Small intestine (tissue), 7 donors: ENCODE data around the gene STMP1. TPM values are rescaled to one million over a fixed set of nuclear protein-coding genes. Genes with fewer than 3 reads are reported as not detected.
"Not testable (repeated sequence)": the region's sequence is repeated elsewhere in the genome, so short reads cannot be mapped to it uniquely, and the experiment has no call there.

Experiments
- DNase-seq, 2 donors: peaks; one replicate each; pipeline versions ENCODE4 v3.0.0 to v3.0.0-alpha.2; 2013
- FAIRE-seq: peaks from 2 replicates; lab custom pipeline; 2012; peaks lifted over from hg19 to GRCh38; lab: Jason Lieb, UNC
- H3K27ac ChIP-seq, 3 donors: one replicate each; pipeline ENCODE4 v1.5.1; 2013; ENCODE audit warnings: low read length in 2 of 3, mild to moderate bottlenecking in 2 of 3, control low read depth in 1 of 3, inconsistent platforms in 1 of 3, low read depth in 1 of 3, moderate library complexity in 1 of 3
- H3K27me3 ChIP-seq, 3 donors: one replicate each; pipeline ENCODE4 v1.6.1; 2013; ENCODE audit warnings: low read length in 3 of 3, inconsistent platforms in 1 of 3; ENCODE audit not compliant: control insufficient read depth in 3 of 3, insufficient read depth in 3 of 3
- H3K36me3 ChIP-seq, 3 donors: one replicate each; pipeline ENCODE4 v1.6.1; 2013; ENCODE audit warnings: low read length in 3 of 3, inconsistent platforms in 1 of 3, low read depth in 1 of 3, mild to moderate bottlenecking in 1 of 3, moderate library complexity in 1 of 3; ENCODE audit not compliant: control insufficient read depth in 3 of 3, insufficient read depth in 2 of 3
- H3K4me1 ChIP-seq, 3 donors: one replicate each; pipeline ENCODE4 v1.6.1; 2013; ENCODE audit warnings: low read length in 2 of 3, inconsistent platforms in 1 of 3, low read depth in 1 of 3, mild to moderate bottlenecking in 1 of 3, moderate library complexity in 1 of 3; ENCODE audit not compliant: control insufficient read depth in 3 of 3, insufficient read depth in 2 of 3
- H3K4me3 ChIP-seq, 3 donors: one replicate each; pipeline ENCODE4 v1.5.1; 2013; ENCODE audit warnings: low read length in 3 of 3, control low read depth in 1 of 3, inconsistent platforms in 1 of 3, low read depth in 1 of 3, mild to moderate bottlenecking in 1 of 3, moderate library complexity in 1 of 3
- H3K9me3 ChIP-seq, 2 donors: one replicate each; pipeline ENCODE4 v1.6.1; 2013; ENCODE audit warnings: low read depth in 1 of 2, low read length in 1 of 2; ENCODE audit not compliant: control insufficient read depth in 2 of 2, insufficient read depth in 1 of 2
- WGBS, 3 donors: extraction: QIAGEN DNeasy Blood & Tissue Kit; methylation state at CpG; one replicate each; pipeline ENCODE4 v1.1.7; 2013; 5-methylcytosine and 5-hydroxymethylcytosine counted together
- polyA plus RNA-seq, 4 donors: library from polyadenylated mRNA; stranded (reverse) in 3 of 4; unstranded in 1 of 4; fragments of 200-250 nt in 3 of 4; fragments of 120-200 nt in 1 of 4; gene quantifications; one replicate each; pipeline versions ENCODE4 v1.2.1 to v1.2.3, GENCODE V29; 2013
- donor health status: healthy with polysubstance abuse.
- donor health status: control.
- donor health status: control.
- donor health status: Bipolar disorder and iron deficiency.
- donor health status: healthy.

The STMP1 gene
- polyA plus RNA-seq, 4 donors, result 24.8 to 44.7 (median 33.4) TPM

- H3K27ac ChIP-seq, result no peak overlapping the region
- FAIRE-seq (no peak), DNase-seq (no peak)
- 87 to 92% (median 90%) methylated on average over 3 of the region's 3 CpGs for WGBS, 3 donors
- no peaks in the 10 kb centered on the region for H3K4me1 ChIP-seq
- no peaks in the 10 kb centered on the region for H3K27me3 ChIP-seq
- H3K9me3 ChIP-seq, result no peaks in the 10 kb centered on the region
- peaks cover 0 to 15% (median 0%) of the 10 kb centered on the region in 3 donors for H3K36me3 ChIP-seq
- no peak overlapping the region for H3K4me3 ChIP-seq
Observed at GRCh38 chr7:135692055-135692454, 29.7 kb downstream of the STMP1 start.

GRCh38 chr7:135692606-135693005, 30.3 kb downstream of the STMP1 start:
- peaks cover 0 to 15% (median 0%) of the 10 kb centered on the region in 3 donors for H3K36me3 ChIP-seq
- WGBS, 3 donors, result 92 to 97% (median 97%) methylated on average over 7 of the region's 7 CpGs
- FAIRE-seq, result not testable (repeated sequence)

GRCh38 chr7:135693558-135693957, 31.2 kb downstream of the STMP1 start:
- no peaks in the 10 kb centered on the region for H3K27me3 ChIP-seq
- FAIRE-seq, result no peak
- peaks cover 0 to 15% (median 0%) of the 10 kb centered on the region in 3 donors for H3K36me3 ChIP-seq
- WGBS, 3 donors, result 94 to 100% (median 99%) methylated on average over 4 of the region's 4 CpGs
- no peaks in the 10 kb centered on the region for H3K4me1 ChIP-seq
- DNase-seq, result no peak
- H3K4me3 ChIP-seq, result no peak overlapping the region
- H3K9me3 ChIP-seq, result no peaks in the 10 kb centered on the region
- no peak overlapping the region for H3K27ac ChIP-seq

More at GRCh38 chr7:135692606-135693005, 30.3 kb downstream of the STMP1 start:
- H3K27ac ChIP-seq, H3K9me3 ChIP-seq, DNase-seq, H3K27me3 ChIP-seq, H3K4me3 ChIP-seq, H3K4me1 ChIP-seq: not testable (repeated sequence)

- 58 to 71% (median 60%) methylated on average over 8 of the region's 8 CpGs for WGBS, 3 donors
Observed at GRCh38 chr7:135697276-135698049, 35.1 kb downstream of the STMP1 start.

GRCh38 chr7:135704074-135704473, 41.8 kb downstream of the STMP1 start:
- peaks cover 0 to 3% (median 2%) of the 10 kb centered on the region in 3 donors for H3K36me3 ChIP-seq
- no peak overlapping the region for H3K4me3 ChIP-seq
- no peak overlapping the region for H3K27ac ChIP-seq
- no peaks in the 10 kb centered on the region for H3K27me3 ChIP-seq
- H3K9me3 ChIP-seq, result no peaks in the 10 kb centered on the region
- no peaks in the 10 kb centered on the region for H3K4me1 ChIP-seq
- 58 to 70% (median 69%) methylated on average over 2 of the region's 2 CpGs for WGBS, 3 donors
- DNase-seq (no peak), FAIRE-seq (no peak)

More at GRCh38 chr7:135697276-135698049, 35.1 kb downstream of the STMP1 start:
- no peak for FAIRE-seq
- DNase-seq, result no peak
- H3K27ac ChIP-seq, result no peak overlapping the region
- H3K27me3 ChIP-seq, result no peaks in the 10 kb centered on the region
- no peak overlapping the region for H3K4me3 ChIP-seq
- no peaks in the 10 kb centered on the region for H3K4me1 ChIP-seq
- no peaks in the 10 kb centered on the region for H3K9me3 ChIP-seq
- H3K36me3 ChIP-seq, result peaks cover 0 to 12% (median 0%) of the 10 kb centered on the region in 3 donors

GRCh38 chr7:135704698-135705097, 42.4 kb downstream of the STMP1 start:
- Histone ChIP-seq H3K9me3 (no peaks in the 10 kb centered on the region), H3K27ac (no peak overlapping the region), H3K4me1 (no peaks in the 10 kb centered on the region), H3K36me3 (peaks cover 0 to 3% (median 2%) of the 10 kb centered on the region in 3 donors), H3K4me3 (no peak overlapping the region), H3K27me3 (no peaks in the 10 kb centered on the region)
- WGBS, 3 donors, result 33 to 76% (median 56%) methylated on average over 5 of the region's 5 CpGs
- FAIRE-seq (no peak), DNase-seq (no peak)

GRCh38 chr7:135706038-135706742, 43.9 kb downstream of the STMP1 start:
- FAIRE-seq (no peak), DNase-seq (no peak)
- H3K4me1 ChIP-seq, result no peaks in the 10 kb centered on the region
- no peak overlapping the region for H3K4me3 ChIP-seq
- H3K27me3 ChIP-seq, result no peaks in the 10 kb centered on the region
- peaks cover 0 to 3% (median 2%) of the 10 kb centered on the region in 3 donors for H3K36me3 ChIP-seq
- no peaks in the 10 kb centered on the region for H3K9me3 ChIP-seq
- WGBS, 3 donors, result 89 to 91% (median 90%) methylated on average over 19 to 20 of the region's 20 CpGs
- no peak overlapping the region for H3K27ac ChIP-seq

GRCh38 chr7:135706858-135707569, 44.7 kb downstream of the STMP1 start:
- Histone ChIP-seq H3K9me3 (no peaks in the 10 kb centered on the region), H3K27me3 (no peaks in the 10 kb centered on the region), H3K4me1 (no peaks in the 10 kb centered on the region), H3K27ac (no peak overlapping the region), H3K36me3 (peaks cover 0 to 3% (median 2%) of the 10 kb centered on the region in 3 donors), H3K4me3 (no peak overlapping the region)
- DNase-seq, result no peak
- FAIRE-seq, result no peak
- WGBS, 3 donors, result 74 to 79% (median 74%) methylated on average over 7 of the region's 7 CpGs
